Right kidney (tissue), 1 donor: ENCODE results near the gene REEP3.
"Not testable (repeated sequence)": the region's sequence is repeated elsewhere in the genome, so short reads cannot be mapped to it uniquely, and the experiment has no call there.

Source experiments
- DNase-seq: peaks from one replicate; pipeline ENCODE4 v3.0.0-alpha.2; 2016

Gene REEP3

DNA sequence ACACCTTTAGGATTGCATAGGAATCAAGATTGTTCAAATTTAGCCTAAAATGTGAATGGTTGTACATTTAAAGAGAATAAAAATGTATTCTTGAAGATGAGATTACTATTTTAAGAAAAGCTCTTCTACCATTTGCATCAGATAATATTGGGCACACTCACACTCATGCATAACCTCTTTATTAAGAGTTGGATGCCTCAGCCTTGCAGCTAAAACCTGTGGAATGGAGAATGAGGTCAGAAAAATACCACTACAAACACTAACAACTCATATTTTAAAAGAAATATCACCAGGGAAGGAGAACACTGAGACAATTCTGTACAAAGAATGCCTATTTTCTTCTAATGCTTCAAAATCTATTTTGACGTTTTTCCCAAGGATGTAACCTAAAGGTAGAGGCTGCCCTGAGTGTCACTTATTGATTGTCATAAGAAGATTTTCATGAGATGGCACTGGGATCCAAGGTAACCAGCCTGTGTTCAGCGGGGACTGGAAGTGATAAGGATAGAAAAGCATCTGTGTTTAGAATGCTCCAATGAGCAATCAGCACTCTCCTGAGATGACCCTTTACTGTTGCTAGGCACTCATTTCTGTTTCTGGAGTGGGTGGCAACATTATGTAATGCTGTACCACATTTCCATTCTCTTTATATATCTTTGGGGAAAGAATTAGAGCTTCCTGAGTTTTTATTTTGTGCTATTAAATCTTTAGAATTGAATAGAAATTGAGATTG lies 26.6 kb downstream of the REEP3 start:
- DNase-seq = no peak

DNA sequence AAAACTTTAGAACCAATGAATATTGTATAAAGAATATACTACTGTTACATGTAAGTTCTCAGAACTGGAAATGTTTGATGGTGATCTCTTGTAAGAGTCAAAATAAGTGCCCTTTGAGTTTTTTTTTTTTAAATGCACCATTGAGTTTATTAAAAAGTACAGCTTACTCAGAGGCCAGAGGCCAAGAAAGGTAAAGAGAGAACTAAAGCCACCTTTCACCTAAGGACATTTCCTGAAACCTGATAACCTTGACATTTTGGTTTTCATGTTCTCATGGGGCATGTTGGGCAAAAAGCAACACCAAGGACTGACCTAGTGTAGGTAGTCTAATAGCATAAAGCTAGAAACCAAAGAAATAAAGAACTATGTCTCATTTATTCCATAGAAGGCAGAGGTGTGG lies 27.7 kb downstream of the REEP3 start:
- no peak for DNase-seq

GRCh38 chr10:63549810-63550209 lies 28.6 kb downstream of the REEP3 start:
- DNase-seq = no peak

DNA sequence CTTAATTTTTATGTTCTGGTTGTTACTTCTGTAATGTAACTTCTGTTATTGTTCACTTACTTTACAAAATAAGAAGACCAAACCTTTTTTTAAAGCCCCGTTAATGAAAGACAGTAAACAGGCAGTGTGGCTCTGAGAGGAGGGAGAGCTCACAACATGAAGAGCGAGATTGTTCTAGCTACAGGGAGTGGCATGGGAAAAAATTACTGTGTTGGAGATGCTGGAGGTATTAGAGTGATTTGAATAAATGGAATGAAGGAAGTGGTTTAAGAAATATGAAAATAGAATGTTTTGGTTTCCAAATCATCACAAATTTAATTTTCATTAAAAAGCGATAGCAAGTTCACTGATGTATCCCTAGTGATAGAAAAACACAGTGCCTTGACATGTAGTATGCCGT lies 31.8 kb downstream of the REEP3 start:
- DNase-seq = no peak

- no peak for DNase-seq
These were observed 32.3 kb downstream of the REEP3 start for GRCh38 chr10:63553473-63553872.

DNA sequence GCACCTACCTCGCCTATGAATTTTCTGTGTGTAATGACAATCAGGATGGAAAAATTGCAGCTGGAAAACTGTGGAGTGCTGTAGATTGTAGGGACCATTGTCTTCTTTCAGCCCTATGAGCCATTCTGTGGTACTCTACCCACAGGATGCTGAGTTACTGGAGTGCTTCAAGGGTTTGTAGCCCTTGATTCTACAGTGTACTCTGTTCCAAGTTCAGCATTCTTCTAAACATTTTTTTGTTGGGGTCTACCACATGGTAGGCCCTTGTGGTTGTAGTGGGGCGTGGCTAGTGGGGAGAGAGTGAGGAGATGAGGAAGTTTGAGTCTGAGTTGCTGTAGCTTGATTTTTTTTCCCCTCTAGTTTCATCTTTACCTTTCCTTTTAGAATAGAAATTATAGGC lies 33.5 kb downstream of the REEP3 start:
- no peak for DNase-seq

DNA sequence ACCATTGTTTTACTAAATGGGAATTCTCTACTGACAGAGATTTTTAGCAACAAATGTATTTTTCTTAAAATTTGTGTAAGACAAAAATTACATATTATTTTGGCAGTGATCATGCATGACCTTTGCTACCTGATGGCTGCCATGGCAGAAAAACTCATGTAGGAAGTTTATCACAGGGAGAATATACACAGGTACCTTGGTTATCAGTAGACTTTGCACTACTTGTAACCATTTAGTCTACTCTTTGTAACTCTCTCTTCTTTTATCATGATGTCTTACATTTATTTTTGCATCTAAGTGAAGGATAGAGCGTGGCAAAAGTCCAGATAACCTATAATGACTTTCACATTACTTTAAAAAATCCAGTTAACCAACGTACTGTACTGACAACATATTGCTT lies 34.1 kb downstream of the REEP3 start:
- DNase-seq = no peak

- DNase-seq = no peak
These were observed 37.1 kb downstream of the REEP3 start for GRCh38 chr10:63558132-63558784.

- no peak for DNase-seq
These were observed 40.1 kb downstream of the REEP3 start for GRCh38 chr10:63561341-63561740.

GRCh38 chr10:63562391-63562790 lies 41.2 kb downstream of the REEP3 start:
- DNase-seq = no peak

GRCh38 chr10:63562857-63563256 lies 41.7 kb downstream of the REEP3 start:
- no peak for DNase-seq

GRCh38 chr10:63563623-63564022 lies 42.4 kb downstream of the REEP3 start:
- DNase-seq = no peak

GRCh38 chr10:63564731-63565130 lies 43.5 kb downstream of the REEP3 start:
- not testable (repeated sequence) for DNase-seq

DNA sequence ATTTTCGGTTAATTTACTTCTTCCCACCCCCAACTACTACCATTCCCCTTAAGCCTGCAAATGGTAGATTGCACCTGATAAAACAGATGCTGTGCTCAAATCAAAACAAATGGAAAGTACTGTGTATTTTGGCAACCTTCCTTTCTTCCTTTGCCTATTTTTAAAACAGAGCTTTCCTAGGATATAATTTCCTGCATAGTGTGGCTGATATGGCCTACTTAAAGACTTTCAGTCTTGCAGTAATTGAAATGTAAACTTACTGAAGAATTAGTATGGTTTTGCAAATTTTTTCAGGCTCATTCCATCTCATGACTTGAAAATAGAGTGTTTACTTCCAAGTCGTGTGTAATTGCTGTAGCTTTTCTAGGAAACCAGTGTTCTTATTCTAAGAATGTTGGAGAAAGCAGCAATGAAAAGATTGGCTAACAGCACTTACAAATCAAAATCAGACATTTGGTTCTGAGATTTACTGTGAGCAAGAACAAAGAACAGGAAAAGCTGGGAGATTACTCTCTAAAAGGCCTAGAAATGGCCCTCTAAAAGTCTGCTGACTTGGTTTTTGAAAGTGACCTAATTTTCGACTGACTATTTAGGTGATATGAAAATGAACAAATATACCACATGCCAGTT lies 52.0 kb downstream of the REEP3 start:
- peak; percentile 23 for DNase-seq

DNA sequence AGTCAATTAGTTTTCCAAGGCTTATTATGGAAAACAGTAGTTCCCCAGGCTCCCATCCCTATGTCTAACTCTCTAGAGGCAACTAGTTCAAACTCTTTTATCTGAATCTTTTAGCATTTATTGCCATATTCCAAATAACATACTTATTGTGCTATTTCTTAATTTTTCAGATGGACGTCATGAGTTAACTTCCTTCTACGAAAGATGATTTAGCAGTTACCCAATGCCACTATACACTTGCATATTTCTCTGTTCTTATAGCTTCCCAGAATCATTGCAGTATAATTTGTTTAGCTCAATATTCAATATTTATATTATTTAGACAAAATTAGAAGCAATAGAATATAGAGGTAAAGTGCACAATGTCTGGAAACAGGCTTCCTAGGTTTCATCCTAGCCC lies 52.8 kb downstream of the REEP3 start:
- no peak for DNase-seq

GRCh38 chr10:63576501-63576900 lies 55.3 kb downstream of the REEP3 start:
- no peak for DNase-seq

GRCh38 chr10:63578501-63578900 lies 57.3 kb downstream of the REEP3 start:
- DNase-seq = no peak

GRCh38 chr10:63579371-63580014 lies 58.3 kb downstream of the REEP3 start:
- no peak for DNase-seq

DNA sequence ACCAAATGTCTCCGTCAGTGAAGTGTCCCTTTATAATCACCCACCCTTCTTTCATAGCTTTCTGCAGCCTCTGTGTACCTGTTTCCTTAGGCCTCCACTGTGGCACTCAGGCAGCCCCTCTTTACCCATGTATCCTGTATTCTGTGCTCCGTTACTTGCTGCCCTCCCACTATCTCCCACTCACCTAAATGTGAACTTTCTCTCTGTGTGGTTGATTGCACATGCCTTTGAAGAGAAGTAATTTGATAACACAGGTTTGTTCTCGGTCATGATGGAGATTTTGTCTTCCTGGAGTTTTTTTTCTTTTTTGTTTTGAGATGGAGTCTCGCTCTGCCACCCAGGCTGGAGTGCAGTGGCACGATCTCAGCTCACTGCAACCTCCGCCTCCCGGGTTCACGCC lies 61.5 kb downstream of the REEP3 start:
- peak; percentile 10 for DNase-seq

GRCh38 chr10:63583397-63583796 lies 62.2 kb downstream of the REEP3 start:
- DNase-seq = no peak

DNA sequence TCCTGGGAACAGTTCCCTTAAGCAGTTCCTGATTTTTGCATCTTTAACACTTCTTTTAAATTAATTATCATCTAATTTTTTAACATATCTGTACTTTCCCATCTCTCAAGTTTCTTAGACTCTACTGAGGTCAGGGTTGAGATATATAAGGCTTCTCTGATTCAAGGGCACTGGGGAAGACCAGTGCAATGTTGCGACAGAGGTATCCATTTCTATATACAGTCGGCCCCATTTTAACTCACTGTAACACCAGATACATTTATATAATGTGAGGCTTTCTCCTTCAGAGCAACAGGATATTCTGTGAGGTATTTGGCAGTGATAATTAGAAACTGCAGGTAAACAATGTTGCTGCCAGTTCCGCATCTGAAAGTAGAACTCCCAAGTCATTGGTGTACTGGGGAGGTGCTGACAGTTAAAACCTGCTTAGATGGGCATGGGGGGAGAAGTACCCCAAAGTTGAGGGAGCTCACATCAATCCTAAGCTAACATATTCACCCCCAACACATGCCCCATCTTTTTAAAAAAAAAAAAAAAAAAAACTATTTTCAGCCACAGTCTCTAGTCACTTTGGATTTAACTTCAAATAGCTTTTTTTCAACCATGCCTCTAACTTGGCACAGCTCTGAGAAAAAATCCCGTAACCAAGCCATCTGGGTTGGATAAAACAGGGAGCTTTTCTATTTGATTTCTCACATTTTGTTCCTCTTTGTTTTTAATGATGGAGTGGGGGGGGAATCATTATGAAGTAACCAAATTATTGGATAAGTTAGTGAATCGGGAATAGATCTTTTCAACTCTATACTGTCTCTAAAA lies 62.9 kb downstream of the REEP3 start:
- DNase-seq = peak; percentile 14

DNA sequence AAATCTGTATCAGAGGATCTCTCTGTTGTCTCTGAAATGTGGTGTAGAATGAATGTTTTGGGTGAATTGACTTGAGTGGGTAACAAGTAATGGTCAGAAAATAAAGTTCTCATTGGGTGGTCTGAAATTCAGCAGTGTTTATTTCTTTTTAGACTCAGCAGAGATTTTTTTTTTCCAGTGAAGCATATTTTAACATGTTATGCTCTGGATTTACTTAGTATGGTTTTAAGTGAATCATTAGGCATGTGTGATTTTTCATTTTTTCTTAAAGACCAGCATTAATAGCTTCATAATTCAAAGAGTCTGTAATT lies 63.5 kb downstream of the REEP3 start:
- DNase-seq = no peak

DNA sequence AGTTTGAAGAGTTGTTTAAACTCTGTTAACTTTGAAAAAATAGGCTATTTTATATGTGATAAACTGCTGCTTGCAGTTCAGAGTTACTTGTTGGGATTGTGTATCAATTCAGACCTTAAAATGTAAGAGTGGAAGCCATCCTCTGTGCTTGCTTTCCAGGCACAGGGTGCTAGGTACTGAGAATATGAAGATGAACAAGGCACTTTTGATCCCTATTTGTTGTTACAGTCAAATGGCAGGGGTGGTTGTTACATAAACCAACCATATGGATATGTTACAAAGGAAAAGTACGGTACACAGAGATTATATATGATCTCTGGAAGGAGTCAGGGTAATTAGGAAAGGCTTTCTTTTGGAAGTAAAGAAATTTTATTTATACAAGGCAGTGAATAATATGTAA lies 63.8 kb downstream of the REEP3 start:
- DNase-seq = no peak
